Metanephros (tissue), 1 donor: ENCODE data around the gene GPX6. TPM values are rescaled to one million over a fixed set of nuclear protein-coding genes. Genes with fewer than 3 reads are reported as not detected.

Source experiments
- total RNA-seq: library from RNA; depleted of rRNA; stranded (reverse); fragments of >200 nt; gene quantifications from one replicate; pipeline ENCODE4 v1.2.3, GENCODE V29; 2014

The GPX6 gene, protein sequence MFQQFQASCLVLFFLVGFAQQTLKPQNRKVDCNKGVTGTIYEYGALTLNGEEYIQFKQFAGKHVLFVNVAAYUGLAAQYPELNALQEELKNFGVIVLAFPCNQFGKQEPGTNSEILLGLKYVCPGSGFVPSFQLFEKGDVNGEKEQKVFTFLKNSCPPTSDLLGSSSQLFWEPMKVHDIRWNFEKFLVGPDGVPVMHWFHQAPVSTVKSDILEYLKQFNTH
- total RNA-seq, result not detected

DNA sequence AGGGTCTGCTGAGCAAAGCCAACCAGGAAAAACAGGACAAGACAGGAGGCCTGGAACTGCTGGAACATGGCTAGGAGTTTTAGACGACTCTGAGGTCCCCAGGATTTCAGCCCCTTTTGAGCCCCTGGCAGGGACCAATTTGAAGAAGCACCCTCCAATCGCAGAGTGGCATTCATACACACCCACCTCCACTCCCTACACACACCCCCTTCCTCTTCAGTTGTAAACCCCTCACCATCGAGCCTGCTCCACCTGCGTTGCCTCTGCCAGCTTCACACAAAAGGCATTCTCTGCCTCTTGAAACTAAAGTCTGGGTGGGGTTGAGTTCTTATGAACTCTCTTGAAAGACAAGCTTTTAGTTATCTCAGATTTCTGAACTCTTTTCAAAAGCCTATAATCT lies at the start of gene GPX6:
TSS of gene GPX6 (minus strand) at position 118 of the 400 bp plus-strand sequence. CDS start at position 68, 50 bp downstream.

DNA sequence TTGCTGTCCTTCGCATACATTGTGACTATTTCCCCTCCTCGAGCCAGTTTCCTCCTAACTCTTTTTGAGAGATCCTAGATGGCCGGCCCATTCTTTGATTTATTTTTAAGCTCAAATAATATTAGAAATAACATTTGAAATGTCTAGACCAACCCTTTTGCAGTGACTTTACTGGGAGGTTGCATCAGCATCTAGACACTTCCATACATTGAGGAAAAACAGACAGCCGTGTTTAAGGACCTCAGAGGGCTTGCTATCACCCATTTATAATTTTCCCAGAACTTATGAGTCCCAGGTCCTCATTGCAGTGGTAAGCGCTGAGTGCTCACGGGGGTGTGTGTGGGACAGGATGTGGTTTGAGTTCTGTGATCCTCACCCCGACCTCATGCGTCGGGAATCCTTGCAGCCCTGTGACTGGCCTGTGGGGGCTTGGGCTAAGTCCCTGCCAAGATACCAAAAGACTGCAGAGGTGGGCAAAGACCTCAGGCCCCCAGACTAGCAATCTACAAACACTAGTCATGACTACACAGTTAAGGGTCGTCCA lies 10.0 kb upstream of the GPX6 start, which contains the start of gene GPX5:
TSS of gene GPX5 (plus strand) at position 386 of the 544 bp plus-strand sequence. CDS start at position 519, 133 bp downstream.

Other genes starting within 250 kb of the GPX6 start
- 31.0 TPM for gene ZSCAN26, start 248.7 kb downstream of the GPX6 start, total RNA-seq
- gene PGBD1, start 234.2 kb downstream of the GPX6 start, total RNA-seq, result 6.4 TPM
- gene ZSCAN31, start 179.6 kb downstream of the GPX6 start, total RNA-seq, result 8.6 TPM
- gene ZKSCAN3, start 165.8 kb downstream of the GPX6 start, total RNA-seq, result 8.6 TPM
- 9.8 TPM for gene ZSCAN12, start 116.0 kb downstream of the GPX6 start, total RNA-seq
- 13.2 TPM for gene ZSCAN23, start 72.3 kb downstream of the GPX6 start, total RNA-seq
- gene GPX5, start 10.1 kb upstream of the GPX6 start, total RNA-seq, result not detected